NCI-H526 (cell line): ENCODE results near the gene KITLG.
"Not testable (repeated sequence)": the region's sequence is repeated elsewhere in the genome, so short reads cannot be mapped to it uniquely, and the experiment has no call there.

Source experiments
- DNase-seq, 2 experiments: peaks; one replicate each; lab custom pipeline; 2025; lab: John Stamatoyannopoulos, UW

Gene KITLG

GRCh38 chr12:88576866-88577265 lies 3.4 kb downstream of the KITLG start:
- DNase-seq: no peak

- DNase-seq: no peak
Measured at GRCh38 chr12:88575361-88575970, 4.8 kb downstream of the KITLG start.

GRCh38 chr12:88574278-88574677 lies 6.0 kb downstream of the KITLG start:
- DNase-seq: no peak

GRCh38 chr12:88573583-88573982 lies 6.7 kb downstream of the KITLG start:
- DNase-seq: no peak

- DNase-seq: no peak
Measured at GRCh38 chr12:88572781-88573549, 7.3 kb downstream of the KITLG start.

- no peak for DNase-seq
Measured at GRCh38 chr12:88571543-88571942, 8.7 kb downstream of the KITLG start.

- DNase-seq: no peak
Measured at GRCh38 chr12:88570103-88570502, 10.2 kb downstream of the KITLG start.

GRCh38 chr12:88566430-88566829 lies 13.8 kb downstream of the KITLG start:
- no peak for DNase-seq

- no peak for DNase-seq
Measured at GRCh38 chr12:88562846-88563582, 17.3 kb downstream of the KITLG start.

- DNase-seq: no peak
Measured at GRCh38 chr12:88562151-88562550, 18.1 kb downstream of the KITLG start.

GRCh38 chr12:88559772-88560171 lies 20.5 kb downstream of the KITLG start:
- no peak for DNase-seq

GRCh38 chr12:88559199-88559598 lies 21.1 kb downstream of the KITLG start:
- no peak for DNase-seq

- DNase-seq: no peak
Measured at GRCh38 chr12:88558340-88558867, 21.9 kb downstream of the KITLG start.

GRCh38 chr12:88556213-88556774 lies 24.0 kb downstream of the KITLG start:
- DNase-seq: no peak

- no peak for DNase-seq
Measured at GRCh38 chr12:88553941-88554658, 26.2 kb downstream of the KITLG start.

- DNase-seq: no peak
Measured at GRCh38 chr12:88552610-88553079, 27.6 kb downstream of the KITLG start.

- DNase-seq: no peak
Measured at GRCh38 chr12:88549929-88550328, 30.3 kb downstream of the KITLG start.

GRCh38 chr12:88547949-88548348 lies 32.3 kb downstream of the KITLG start:
- not testable (repeated sequence) for DNase-seq

GRCh38 chr12:88546853-88547252 lies 33.4 kb downstream of the KITLG start:
- DNase-seq: no peak

- no peak for DNase-seq
Measured at GRCh38 chr12:88546226-88546625, 34.0 kb downstream of the KITLG start.
